Measurements from ENCODE around the gene AGBL4. TPM values are rescaled to one million over a fixed set of nuclear protein-coding genes. Genes with fewer than 3 reads are reported as not detected.
"Not testable (repeated sequence)": the region's sequence is repeated elsewhere in the genome, so short reads cannot be mapped to it uniquely, and the experiment has no call there.

Gene AGBL4
- total RNA-seq, 1 donor from 2014 or later: not detected

DNA sequence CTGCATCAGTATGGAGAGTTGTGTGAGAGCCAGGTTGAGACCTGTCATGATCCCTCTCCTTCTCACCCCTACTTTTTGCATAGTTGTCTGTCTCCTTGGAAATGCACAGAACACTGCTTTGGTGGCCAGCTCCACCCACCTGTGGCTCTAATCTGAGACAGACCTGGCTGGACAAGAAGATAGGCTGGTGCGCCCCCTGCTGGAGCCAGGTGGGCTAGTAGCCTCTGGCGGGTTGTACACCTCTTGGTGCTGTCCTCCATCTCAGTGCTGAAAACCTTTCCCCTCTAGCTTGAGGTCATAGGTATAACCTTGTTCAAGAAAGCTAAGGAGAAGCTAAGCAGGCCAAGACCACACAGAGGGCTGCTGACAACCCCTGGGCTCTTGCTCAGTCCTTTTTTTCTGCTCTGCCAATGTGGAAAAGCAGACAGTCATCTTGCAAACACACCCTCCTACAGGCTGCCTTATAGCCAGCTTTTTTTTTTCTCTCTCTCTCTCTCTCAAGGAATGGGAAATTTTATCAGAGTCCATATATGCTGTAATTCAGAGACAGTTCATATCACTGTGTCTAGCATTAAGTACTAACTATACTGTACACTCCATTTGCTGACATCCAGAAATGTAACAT is 1492.9 kb downstream of the AGBL4 start:
- Mint-ChIP-seq H3K36me3 (ENCODE audit: low read depth) (no peaks in the 10 kb centered on the region), H3K27me3 (ENCODE audit: insufficient read depth) (peaks cover 4% of the 10 kb centered on the region), H3K4me1 (ENCODE audit: low read depth) (no peaks in the 10 kb centered on the region), H3K4me3 (no peak overlapping the region), H3K27ac (no peak overlapping the region), H3K9me3 (no peaks in the 10 kb centered on the region)
- intact Hi-C loops (cut with micrococcal nuclease): no loop called here
- DNase-seq (ENCODE audit: low spot score): peak; percentile 12

GRCh38 chr1:48527051-48527450 is 1496.7 kb downstream of the AGBL4 start:
- intact Hi-C loops (cut with micrococcal nuclease): no loop called here
- Mint-ChIP-seq H3K27me3 (ENCODE audit: insufficient read depth) (peaks cover 6% of the 10 kb centered on the region), H3K36me3 (ENCODE audit: low read depth) (no peaks in the 10 kb centered on the region), H3K9me3 (no peaks in the 10 kb centered on the region), H3K4me3 (no peak overlapping the region), H3K27ac (no peak overlapping the region), H3K4me1 (ENCODE audit: low read depth) (no peaks in the 10 kb centered on the region)
- DNase-seq (ENCODE audit: low spot score): no peak

DNA sequence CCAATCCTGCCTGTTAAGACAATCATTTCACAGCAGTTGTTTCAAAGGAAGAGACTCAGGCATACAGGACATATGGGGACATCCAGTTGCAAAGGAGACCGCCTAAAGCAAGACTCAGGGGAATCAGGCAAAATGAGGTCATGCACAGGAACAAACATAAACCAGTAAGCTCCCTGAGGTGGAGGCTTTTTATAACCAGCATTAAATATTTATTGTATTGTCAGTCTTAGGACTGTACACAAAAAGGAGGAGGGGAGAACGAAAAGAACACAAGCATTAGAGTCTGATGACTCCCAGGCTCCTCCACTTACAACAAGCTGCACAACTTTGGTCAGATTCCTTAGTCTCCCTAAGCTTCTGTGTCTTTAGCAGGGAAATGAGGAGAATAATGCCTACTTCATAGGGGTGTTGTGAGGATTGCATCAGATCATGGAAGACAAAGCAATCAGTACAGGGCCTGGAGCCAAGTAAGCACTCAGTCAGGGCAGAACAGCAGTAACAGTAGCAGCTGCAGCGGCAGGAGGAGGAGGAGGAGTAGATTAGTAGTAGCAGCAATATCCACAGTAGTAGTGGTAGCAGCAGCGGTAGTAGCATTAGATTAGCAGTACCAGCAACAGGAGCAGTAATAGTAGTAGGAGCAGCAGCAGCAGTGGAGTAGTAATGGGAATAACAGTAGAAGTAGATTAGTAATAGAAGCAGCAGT is 1497.6 kb downstream of the AGBL4 start:
- H3K4me1 Mint-ChIP-seq (ENCODE audit: low read depth): no peaks in the 10 kb centered on the region
- intact Hi-C loops (cut with micrococcal nuclease): no loop called here
- H3K27ac Mint-ChIP-seq: no peak overlapping the region
- no peaks in the 10 kb centered on the region for H3K9me3 Mint-ChIP-seq
- DNase-seq (ENCODE audit: low spot score): no peak
- H3K27me3 Mint-ChIP-seq (ENCODE audit: insufficient read depth): peaks cover 6% of the 10 kb centered on the region
- no peak overlapping the region for H3K4me3 Mint-ChIP-seq
- H3K36me3 Mint-ChIP-seq (ENCODE audit: low read depth): no peaks in the 10 kb centered on the region

DNA sequence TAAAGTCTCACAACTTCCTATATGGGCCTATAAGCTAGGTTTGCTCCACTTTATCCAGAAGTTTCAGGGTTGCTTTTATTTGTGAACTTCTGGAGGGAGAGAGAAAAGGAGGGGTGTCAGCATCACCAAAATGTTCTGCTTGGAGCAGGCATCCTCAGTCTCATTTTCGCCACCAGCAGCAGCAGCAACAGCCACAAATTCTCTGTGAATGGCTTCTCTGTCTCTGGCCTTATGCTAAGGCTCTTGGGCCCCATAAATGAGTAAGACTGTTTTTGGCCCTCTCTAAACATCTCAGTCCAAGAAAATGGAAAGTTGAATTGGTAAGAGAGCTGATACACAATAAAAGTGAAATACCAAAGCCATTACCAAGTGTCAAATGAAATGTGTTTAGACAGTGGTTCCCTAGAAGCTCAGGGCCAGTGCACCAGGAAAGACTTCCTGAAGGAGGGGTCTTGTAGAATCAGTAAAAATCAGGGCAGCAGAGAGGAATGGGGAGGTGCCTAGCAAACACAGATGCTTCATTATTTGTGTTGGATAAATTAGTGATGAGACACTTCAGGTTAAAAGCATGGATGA is 1498.8 kb downstream of the AGBL4 start:
- no peaks in the 10 kb centered on the region for H3K9me3 Mint-ChIP-seq

GRCh38 chr1:48523558-48523957 is 1500.2 kb downstream of the AGBL4 start:
- Mint-ChIP-seq H3K4me1 (ENCODE audit: low read depth) (no peaks in the 10 kb centered on the region), H3K4me3 (no peak overlapping the region), H3K9me3 (no peaks in the 10 kb centered on the region), H3K27me3 (ENCODE audit: insufficient read depth) (peaks cover 8% of the 10 kb centered on the region), H3K27ac (no peak overlapping the region), H3K36me3 (ENCODE audit: low read depth) (no peaks in the 10 kb centered on the region)
- no peak for DNase-seq (ENCODE audit: low spot score)
- intact Hi-C loops (cut with micrococcal nuclease): no loop called here

More for the DNA sequence above, 1498.8 kb downstream of the AGBL4 start:
- H3K4me3 Mint-ChIP-seq: no peak overlapping the region
- no peaks in the 10 kb centered on the region for H3K36me3 Mint-ChIP-seq (ENCODE audit: low read depth)
- H3K27ac Mint-ChIP-seq: no peak overlapping the region
- peaks cover 8% of the 10 kb centered on the region for H3K27me3 Mint-ChIP-seq (ENCODE audit: insufficient read depth)
- H3K4me1 Mint-ChIP-seq (ENCODE audit: low read depth): no peaks in the 10 kb centered on the region
- intact Hi-C loops (cut with micrococcal nuclease): no loop called here
- DNase-seq (ENCODE audit: low spot score): no peak

GRCh38 chr1:48519896-48520295 is 1503.9 kb downstream of the AGBL4 start:
- intact Hi-C loops (cut with micrococcal nuclease); H3K36me3 Mint-ChIP-seq (ENCODE audit: low read depth); H3K27ac Mint-ChIP-seq; DNase-seq (ENCODE audit: low spot score); H3K27me3 Mint-ChIP-seq (ENCODE audit: insufficient read depth); H3K4me3 Mint-ChIP-seq; H3K9me3 Mint-ChIP-seq; H3K4me1 Mint-ChIP-seq (ENCODE audit: low read depth): not testable (repeated sequence)

GRCh38 chr1:48506870-48507269 is 1516.9 kb downstream of the AGBL4 start:
- Mint-ChIP-seq H3K4me1 (ENCODE audit: low read depth) (no peaks in the 10 kb centered on the region), H3K36me3 (ENCODE audit: low read depth) (no peaks in the 10 kb centered on the region), H3K4me3 (no peak overlapping the region), H3K9me3 (no peaks in the 10 kb centered on the region), H3K27ac (no peak overlapping the region), H3K27me3 (ENCODE audit: insufficient read depth) (peaks cover 3% of the 10 kb centered on the region)
- intact Hi-C loops (cut with micrococcal nuclease): no loop called here
- no peak for DNase-seq (ENCODE audit: low spot score)

GRCh38 chr1:48500541-48501450 is 1523.0 kb downstream of the AGBL4 start:
- no peak for DNase-seq (ENCODE audit: low spot score)
- Mint-ChIP-seq H3K4me1 (ENCODE audit: low read depth) (peaks cover 6% of the 10 kb centered on the region), H3K4me3 (no peak overlapping the region), H3K27ac (no peak overlapping the region), H3K9me3 (no peaks in the 10 kb centered on the region), H3K36me3 (ENCODE audit: low read depth) (no peaks in the 10 kb centered on the region), H3K27me3 (ENCODE audit: insufficient read depth) (no peaks in the 10 kb centered on the region)
- intact Hi-C loops (cut with micrococcal nuclease): no loop called here

GRCh38 chr1:48499211-48499735 is 1524.5 kb downstream of the AGBL4 start:
- no peak for DNase-seq (ENCODE audit: low spot score)
- Mint-ChIP-seq H3K4me3 (no peak overlapping the region), H3K4me1 (ENCODE audit: low read depth) (peaks cover 6% of the 10 kb centered on the region), H3K9me3 (no peaks in the 10 kb centered on the region), H3K27ac (no peak overlapping the region), H3K27me3 (ENCODE audit: insufficient read depth) (no peaks in the 10 kb centered on the region), H3K36me3 (ENCODE audit: low read depth) (no peaks in the 10 kb centered on the region)
- intact Hi-C loops (cut with micrococcal nuclease): no loop called here

DNA sequence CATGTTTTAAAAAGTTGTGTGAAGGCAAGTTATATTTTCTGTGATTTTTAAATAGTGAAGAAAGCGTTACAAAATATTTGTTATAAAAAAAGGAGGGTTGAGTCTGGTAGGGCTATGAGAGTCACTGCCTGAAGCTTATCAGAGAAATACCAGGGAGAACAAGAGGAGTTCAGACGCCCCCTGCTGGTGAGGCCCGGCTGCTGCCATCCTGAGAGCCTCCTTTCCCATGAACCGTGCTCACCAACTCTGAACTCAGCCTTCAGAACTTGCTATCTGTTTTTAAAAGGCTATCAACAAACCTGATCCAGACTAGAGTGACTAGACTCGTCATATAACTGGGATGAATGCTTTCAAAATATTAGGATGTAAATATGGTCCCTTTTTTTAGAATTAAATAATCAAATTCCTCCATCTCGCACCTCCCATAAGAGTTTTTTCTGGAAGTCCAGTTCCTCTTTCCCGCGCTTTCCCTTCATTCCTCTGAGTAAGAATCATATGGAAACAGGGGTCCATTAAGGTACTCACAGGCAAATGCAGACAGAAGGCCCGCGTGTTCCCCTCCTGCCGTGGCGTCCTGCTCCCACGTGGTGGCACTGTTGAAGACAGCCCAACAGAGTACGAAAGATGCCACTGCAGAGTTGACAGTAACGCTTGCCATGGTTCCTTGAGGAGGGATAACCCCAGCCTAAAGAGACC is 1525.5 kb downstream of the AGBL4 start:
- intact Hi-C loops (cut with micrococcal nuclease): loop anchor here (1.0 kb wide), 1 partner anchor 389 kb away; no protein-coding TSS in a partner anchor
- no peak overlapping the region for H3K4me3 Mint-ChIP-seq
- H3K9me3 Mint-ChIP-seq: no peaks in the 10 kb centered on the region
- H3K36me3 Mint-ChIP-seq (ENCODE audit: low read depth): no peaks in the 10 kb centered on the region
- H3K27ac Mint-ChIP-seq: no peak overlapping the region
- H3K4me1 Mint-ChIP-seq (ENCODE audit: low read depth): peaks cover 6% of the 10 kb centered on the region
- DNase-seq (ENCODE audit: low spot score): peak; percentile 32
- H3K27me3 Mint-ChIP-seq (ENCODE audit: insufficient read depth): peaks cover 2% of the 10 kb centered on the region

DNA sequence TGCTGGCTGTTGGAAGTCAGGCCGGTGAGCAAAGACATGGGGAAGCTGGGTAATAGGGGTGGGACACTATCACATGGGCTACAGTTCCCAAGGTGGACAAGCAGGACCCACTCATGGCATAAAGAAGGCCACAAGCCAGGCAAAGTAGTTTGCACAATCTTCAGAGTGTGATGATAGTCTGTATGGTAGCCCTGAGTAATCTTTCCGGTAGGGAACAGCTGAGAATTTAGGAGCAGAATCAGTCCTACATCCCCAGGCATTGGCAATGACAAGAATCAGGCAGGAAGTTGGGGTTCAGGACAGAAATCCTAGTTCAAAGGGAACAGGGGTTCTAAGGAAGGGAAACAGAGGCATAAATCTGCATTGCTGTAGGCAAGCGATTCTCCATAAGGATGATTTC is 1527.8 kb downstream of the AGBL4 start:
- Mint-ChIP-seq H3K4me3 (no peak overlapping the region), H3K4me1 (ENCODE audit: low read depth) (peaks cover 6% of the 10 kb centered on the region), H3K36me3 (ENCODE audit: low read depth) (no peaks in the 10 kb centered on the region), H3K9me3 (no peaks in the 10 kb centered on the region), H3K27me3 (ENCODE audit: insufficient read depth) (peaks cover 2% of the 10 kb centered on the region), H3K27ac (no peak overlapping the region)
- DNase-seq (ENCODE audit: low spot score): no peak
- intact Hi-C loops (cut with micrococcal nuclease): no loop called here

DNA sequence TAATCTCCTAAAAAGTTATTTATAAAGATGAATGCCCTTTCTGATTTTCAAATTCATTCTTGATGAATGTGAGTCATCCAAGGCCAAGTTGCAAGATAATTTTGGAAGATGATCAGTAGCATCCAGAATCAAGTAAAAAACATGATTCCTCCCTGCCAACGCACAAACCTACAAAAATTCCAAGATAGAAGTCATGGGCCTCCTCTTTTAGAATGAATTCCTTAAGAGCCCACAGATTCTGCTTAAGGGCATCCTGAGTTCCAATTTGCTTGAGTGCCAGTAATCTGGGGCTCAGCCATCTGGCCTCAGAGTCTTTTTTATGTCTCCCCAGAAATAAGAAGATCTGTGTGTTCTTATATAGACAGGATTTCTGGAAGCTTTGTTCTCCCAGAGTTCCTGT is 1528.6 kb downstream of the AGBL4 start:
- no peak overlapping the region for H3K4me3 Mint-ChIP-seq
- H3K4me1 Mint-ChIP-seq (ENCODE audit: low read depth): peaks cover 6% of the 10 kb centered on the region
- intact Hi-C loops (cut with micrococcal nuclease): no loop called here
- no peak for DNase-seq (ENCODE audit: low spot score)
- H3K9me3 Mint-ChIP-seq: no peaks in the 10 kb centered on the region
- H3K27me3 Mint-ChIP-seq (ENCODE audit: insufficient read depth): peaks cover 2% of the 10 kb centered on the region
- H3K27ac Mint-ChIP-seq: no peak overlapping the region
- H3K36me3 Mint-ChIP-seq (ENCODE audit: low read depth): no peaks in the 10 kb centered on the region

All from activated T-helper 1 cell treated with anti-CD3 and anti-CD28 coated beads, Interleukin-12 subunit alpha, Interleukin-12 subunit beta, Interleukin-2, Interleukin-4 antibody, amounts not matched to agents 30 ng/mL and 10 ng/mL and 1 ng/mL, durations not matched to agents 14 hours and 24 hours and 36 hours (primary cell).